GM21619 (cell line): ENCODE measurements around the gene UBE2D1.

Source experiments
- ATAC-seq: cut with Tn5 transposase; IDR thresholded peaks from one replicate; pipeline ENCODE4 v1.9.1; 2021; ENCODE audit not compliant: unreplicated experiment

UBE2D1 gene

DNA sequence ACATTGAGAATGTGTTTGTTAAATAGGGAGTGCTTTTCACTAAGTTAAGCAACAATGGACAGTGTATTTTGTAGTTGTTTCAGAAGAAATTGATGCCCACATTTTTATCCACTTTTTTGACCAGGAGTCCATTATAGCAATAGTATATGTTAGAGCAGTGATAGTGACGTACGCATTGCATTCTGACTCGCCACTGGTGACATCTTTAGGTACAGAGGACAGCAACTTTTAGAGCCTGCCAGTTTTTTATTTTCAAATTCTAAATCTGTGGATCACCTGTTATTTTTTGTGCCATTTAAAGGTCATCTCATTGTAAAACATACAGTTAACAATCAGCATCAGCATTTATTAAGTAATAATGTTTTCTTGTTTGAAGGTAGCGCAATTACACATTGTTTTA, 1.4 kb downstream of the UBE2D1 start:
- no peak for ATAC-seq

DNA sequence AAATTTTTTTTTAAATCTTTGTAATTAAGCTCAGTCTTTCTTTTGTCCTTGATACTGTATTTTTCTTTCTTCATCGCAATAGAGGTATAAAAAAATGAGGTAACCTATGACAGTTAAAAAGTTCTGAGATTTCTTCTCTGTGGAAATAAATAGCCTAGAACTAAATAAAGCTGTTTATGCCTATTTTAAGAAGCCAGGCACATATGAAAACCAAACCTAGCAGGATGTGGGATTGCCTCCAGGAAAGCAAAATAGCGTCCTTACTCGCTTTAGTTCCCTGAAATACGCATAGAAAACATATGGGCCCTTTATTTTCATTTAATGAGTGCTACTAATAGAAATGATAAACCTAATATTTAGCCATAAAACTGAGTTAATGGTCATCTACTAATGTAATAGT, 6.6 kb downstream of the UBE2D1 start:
- ATAC-seq = no peak

DNA sequence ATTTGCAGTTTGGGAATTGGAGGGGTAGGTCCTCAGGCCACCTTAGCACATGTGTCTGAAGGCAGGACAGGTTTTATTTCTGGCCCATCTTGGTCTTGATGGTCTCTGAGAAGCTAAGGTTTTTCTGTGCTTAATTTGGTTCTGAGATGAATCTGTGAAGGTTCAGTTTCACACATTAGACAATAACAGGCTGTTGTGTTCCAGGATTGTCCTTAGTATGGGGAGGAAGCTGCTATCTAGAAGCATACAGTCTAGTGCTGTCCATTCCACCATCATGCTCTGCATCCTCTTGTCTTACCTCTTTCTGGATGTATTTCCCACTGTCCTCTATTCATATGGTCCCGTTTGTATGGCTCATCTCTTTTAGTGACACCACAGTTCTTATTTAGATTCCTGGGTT, 7.1 kb downstream of the UBE2D1 start:
- ATAC-seq = peak; percentile 52

DNA sequence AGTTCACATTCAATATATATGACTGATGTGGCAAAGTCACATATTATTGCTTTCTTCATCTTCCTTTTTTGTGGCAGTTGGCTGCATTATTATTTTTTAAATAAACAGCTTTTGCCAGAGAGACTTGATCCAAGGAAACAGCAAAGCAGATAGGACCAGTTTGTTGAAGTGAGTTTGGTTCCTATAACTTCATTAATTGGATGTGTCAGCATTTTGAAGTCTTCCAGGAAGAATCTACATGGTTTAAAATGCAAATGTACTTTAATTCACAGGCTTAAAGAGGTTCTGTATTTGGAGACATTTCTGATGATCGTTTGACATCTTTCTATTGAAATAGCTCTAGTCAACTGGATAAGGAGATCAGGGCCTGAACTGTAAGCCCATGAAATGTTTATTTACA, 13.2 kb downstream of the UBE2D1 start:
- no peak for ATAC-seq

DNA sequence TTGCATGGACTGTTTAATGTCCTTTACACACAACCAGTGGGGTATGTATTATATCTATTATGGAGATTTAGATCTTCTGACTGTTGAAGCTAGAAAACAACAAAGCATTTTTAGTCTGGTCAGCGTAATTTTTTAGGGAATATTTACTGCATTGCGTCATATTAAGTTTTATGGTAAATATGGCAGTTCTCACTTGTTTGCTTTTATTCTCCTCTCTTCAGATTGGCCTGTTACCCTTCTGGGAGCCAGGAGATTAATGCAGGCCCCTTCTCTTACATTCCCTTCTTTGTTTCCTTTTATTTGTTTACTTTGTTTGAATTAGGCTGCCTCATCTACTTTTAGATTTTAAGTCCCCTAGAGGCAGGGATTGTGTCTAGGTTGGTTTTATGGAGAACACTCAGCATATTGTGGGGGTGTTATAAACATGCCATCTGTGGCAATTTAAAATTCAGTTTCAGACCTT, 13.8 kb downstream of the UBE2D1 start:
- ATAC-seq = no peak

DNA sequence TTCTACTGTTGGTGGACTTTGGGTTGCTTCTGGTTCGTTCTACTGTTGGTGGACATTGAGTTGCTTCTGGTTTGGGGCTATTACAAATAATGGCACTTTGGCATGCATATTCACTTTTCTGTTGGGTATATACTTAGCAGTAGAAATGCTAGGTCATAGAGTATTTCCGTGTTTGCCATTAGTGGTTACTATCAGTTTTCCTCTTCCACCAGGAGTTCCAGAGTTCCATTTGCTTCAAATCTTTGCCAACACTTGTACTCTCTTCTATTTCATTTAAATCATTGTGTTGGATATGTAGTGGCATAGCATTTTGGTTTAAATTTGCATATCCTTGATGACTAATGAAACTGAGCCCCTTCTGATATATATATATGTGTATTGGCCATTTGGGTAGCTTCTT, 15.2 kb downstream of the UBE2D1 start:
- no peak for ATAC-seq

DNA sequence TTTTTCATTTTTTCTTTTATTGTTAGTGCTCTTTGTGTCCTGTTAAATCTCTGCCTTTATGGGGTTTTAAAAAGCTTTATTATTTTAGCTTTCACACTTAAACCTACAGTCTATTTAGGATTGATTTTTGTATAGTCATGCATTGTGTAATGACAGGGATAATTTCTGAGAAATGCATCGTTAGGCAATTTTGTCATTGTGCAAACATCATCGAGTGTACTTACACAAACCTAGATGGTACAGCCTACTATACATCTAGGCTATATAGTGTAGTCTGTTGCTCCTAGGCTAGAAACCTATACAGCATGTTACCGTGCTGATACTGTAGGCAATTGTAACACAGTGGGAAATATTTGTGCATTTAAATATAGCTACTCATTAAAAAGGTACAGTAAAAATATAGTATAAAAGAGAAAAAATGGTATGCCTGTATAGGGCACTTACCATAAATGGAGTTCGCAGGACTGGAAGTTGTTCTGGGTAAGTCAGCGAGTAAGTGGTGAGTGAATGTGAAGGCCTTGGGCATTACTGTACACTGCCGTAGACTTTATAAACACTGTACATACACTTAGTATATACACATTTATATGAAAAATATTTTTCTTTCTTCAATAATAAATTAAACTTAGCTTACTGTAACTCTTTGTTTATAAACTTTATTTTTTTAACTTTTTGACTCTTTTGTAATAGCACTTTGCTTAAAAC, 16.0 kb downstream of the UBE2D1 start:
- no peak for ATAC-seq

DNA sequence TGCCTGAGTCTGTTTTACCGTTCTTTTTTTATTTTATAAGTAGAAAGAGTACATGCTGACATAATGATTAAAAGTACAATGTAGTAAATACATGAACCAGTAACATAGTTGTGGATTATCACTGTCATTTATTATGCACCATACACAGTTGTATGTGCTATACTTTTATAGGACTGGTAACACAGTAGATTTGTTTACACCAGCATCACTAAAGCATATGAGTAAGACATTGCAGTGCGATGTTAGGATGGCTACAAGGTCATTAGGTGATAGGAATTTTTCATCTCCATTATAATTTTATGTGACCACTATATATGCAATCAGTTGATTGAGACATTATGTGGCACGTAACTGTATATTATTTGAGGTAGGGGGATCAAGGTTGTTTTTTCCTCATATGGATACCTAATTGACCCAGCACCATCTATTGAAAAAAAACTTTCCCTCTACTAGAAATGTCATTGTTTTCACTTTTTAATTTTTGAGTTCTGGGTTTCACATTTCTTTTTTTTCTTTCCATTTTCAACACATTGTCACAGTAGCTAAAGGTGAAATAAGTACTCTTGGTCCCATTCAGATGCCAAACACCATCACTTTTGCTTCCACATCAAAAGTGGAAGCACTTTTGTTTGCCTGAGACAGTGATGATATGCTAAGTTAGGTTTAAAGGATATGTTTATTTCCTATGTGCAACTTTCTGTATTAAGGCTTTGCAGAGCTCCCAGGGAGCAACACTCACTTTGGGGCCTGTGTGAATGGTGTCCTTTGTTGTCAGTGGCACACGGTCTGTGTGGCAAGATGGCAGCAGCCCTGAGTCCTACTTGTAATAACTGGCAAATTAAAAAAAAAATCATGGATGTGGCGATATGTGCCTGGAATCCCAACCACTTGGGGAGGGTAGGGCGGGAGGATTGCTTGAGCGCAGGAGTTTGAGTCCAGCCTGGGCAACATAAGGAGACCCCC, 17.1 kb downstream of the UBE2D1 start:
- no peak for ATAC-seq

DNA sequence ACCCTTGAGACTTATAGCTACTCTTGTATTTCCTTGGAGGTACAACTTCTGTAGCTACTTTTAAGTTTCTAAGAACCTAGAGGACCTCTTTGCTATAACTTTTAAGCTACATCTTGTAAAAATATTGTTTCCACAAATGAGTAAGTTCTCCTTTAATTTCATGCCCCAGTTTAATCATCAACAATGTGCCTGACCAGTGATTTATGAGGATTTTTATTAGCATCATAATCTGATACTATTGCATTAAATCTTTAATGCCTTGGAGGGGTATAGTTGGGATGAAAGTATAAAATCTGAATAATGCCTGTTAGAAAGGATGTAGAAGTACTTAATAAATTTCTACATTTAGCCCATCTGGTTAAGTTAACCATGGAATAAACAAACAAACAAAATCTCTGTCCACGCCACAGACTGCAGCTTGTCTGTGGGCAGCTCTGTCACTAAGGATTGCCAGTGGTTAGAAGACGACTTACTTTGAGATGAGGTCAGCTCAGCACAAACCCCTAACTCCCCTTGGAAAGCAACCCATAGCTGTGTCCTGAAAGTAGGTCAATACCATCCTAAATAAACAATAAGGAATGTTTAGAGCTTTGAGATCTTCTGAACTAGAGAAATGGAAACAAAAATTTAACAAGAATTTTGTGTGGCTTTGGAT, 18.3 kb downstream of the UBE2D1 start:
- no peak for ATAC-seq

DNA sequence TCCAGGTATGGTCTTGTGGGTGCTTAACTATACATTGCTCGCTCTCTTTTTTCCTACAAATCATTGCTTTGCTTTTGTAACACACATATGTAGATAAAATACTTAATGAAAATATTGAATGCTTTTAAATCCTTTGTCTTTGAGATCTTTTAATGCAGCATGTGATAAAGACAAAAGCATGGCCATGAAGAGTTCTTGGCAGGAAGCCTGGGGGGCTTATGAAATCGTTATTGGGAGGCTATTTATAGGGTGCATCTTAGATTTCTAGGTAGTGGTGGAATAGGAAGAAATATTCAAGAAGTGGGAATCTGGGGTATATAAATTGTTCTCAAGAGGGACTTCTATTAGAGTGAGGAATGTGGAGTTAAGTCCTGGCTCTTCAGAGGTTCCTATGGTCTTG, 21.9 kb downstream of the UBE2D1 start:
- no peak for ATAC-seq

DNA sequence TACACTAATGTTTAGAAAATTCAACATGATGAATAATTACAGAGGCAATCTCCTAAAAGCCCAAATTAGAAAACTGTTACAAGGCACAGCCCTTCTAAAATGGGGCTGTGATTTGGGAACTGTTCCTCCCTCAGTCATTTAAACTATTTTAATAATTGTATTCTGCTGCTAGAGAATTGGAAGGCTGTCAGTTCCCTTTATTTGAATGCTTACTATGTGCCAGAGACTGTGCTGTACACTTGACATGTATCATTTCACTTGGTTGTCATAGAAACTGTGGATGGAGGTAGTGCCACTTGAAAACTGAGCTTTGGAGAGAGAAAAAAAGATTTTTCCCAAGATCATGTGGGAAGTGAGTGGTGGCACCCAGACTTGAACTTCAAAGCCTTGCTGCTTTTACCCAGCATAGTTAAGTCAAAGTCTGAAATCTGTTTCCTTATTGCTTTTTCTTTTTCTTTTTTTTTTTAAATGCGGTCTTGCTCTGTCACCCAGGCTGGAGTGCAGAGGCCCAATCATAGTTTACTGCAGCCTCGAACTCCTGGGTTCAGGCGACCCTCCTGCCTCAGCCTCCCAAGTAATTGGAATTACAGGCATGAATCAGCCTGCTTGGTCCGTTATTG, 23.6 kb downstream of the UBE2D1 start:
- no peak for ATAC-seq

DNA sequence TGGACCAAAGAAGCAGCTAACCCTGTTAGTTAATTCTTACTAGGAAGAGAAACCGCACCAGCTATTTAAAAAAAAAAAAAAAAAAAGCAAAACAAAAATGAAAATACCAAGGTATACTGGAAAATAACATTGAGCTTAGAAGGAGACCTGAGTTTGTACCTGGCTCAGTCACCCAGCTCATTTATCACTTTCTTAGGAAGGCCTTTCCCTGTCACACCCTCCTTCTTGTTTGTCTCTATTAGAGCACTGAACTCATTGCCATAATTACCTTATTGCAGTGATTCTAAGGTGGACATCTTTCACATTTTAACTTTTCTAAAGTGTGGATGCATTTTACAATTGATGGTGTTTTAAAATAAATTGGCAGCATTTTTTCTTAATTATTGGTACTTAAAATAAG, 24.1 kb downstream of the UBE2D1 start:
- no peak for ATAC-seq

DNA sequence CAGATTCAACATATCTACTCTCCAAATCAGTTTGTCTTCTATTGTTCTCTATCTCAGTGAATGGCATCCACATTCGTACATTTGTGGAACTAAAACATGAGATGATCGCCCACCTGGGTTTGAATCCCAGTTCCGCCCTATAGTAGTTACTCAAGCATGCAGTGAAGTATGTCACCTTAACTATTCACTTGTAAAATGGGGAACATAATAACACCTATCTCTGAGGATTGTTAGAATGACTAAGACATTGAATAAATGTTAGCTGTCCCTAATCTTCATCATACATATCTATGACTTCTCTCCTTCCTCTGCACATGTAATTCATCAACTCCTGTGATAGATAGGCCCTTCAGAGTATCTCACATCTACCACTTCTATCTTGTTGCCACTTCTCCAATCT, 24.7 kb downstream of the UBE2D1 start:
- no peak for ATAC-seq

DNA sequence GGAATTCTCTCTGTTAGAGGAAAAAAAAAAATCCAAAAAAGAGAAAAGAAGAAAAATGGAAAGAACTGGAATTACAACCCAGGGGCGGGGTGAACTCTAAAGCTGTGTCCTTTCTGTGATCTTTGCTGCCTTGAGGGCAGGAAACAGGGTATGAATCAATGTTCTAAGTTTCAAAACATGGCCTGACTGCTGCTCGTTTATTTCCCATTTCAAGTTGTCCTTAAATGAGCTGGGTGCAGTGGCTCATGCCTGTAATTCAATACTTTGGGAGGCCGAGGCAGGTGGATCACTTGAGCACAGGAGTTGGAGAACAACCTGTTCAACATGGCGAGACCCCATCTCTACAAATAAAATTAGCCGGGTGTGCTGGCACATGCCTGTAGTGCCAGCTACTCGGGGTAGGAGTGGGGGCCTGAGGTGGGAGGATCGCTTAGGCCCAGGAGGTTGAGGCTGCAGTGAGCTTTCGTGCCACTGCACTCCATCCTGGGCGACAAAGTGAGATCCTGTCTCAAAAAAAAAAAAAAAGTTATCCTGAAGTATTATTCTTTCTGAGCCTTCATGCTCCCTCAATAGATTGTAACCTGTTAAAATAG, 25.7 kb downstream of the UBE2D1 start:
- no peak for ATAC-seq

DNA sequence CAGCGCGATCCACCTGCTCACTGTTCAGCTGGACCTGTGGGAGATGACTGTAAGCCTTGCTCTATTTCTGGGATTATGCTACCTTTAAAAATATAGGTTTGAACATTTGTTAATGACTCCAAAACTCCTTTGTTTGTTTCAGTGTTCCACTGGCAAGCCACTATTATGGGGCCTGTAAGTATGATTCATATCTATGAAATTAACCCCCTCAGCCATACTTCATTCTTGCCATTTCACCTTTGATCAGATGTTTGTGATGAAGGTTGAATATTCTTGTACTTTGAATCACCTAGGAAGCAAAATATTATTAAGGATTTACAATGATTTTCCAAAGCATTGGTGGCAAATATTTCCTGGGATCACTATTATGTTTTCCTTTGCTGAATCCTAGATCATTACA, 26.5 kb downstream of the UBE2D1 start:
- ATAC-seq = no peak

DNA sequence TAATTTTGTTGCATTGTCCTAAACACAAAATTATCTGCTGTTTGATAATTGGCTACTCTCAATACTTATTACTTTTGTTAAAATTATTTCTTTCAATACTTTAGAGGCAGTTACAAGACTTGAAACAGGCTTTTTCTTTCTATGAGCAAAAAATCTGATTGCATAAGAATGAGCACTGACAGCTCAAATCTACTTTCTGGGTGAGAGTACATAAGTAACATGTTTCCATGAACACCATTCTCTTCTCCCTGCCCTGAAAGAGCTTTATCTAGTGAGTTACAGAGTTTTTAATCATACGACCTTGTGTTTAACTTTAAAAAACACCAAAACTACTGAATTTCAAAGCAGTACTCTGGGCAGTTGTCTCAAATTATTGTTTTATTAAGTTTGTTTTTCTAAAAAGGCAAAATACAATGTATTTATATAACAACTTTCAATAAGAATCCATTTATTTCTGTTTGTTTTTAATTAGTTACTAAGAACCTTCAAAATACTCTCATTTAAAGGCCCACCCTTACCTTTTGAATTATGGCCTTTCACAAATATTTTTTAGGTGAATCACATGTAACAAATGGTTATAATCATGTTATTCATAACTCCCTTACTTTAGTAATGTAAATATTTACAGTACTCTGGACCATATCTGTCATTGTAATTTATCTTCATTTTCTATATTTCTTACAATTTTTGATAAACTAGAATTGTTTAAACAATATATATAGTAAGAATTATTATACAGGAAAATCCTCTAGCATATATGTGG, 27.4 kb downstream of the UBE2D1 start:
- no peak for ATAC-seq

DNA sequence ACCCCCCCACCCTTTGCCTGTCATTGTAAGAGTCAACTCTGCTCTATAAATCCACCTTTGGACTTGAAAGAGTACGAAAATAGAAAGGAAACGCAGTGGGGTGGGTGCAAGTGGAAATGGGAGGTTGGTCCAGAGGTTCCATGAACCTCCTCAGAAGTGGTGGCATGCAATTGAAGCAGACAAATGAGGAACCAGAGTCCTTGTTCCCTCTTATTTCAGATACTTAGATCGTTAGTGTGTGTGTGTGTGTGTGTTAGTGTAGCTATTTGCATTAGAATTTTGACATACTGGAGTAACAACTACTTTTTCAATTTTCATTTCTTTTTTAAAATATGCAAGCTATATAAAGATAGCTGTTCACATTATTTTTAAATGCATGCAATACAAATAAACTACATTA, 32.3 kb downstream of the UBE2D1 start:
- ATAC-seq = no peak

DNA sequence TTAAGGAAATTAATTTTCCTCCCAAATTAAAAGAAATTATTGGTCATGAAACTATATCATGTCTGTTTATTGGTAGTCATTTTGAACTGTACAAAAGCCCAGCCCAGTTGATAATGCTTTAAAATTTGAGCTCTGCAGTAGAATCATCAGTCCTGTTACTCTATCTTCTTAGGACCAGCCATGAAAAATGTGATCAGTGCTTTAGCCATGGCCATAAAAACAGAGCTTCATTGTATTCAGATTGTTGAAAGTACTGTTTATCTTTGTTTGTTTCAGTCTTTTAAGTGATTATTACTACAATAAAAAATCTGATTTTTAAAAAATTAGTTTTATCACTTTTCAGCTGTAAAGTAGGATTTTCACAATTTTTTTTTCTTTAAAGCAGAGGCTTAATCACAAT, 36.7 kb downstream of the UBE2D1 start:
- no peak for ATAC-seq

DNA sequence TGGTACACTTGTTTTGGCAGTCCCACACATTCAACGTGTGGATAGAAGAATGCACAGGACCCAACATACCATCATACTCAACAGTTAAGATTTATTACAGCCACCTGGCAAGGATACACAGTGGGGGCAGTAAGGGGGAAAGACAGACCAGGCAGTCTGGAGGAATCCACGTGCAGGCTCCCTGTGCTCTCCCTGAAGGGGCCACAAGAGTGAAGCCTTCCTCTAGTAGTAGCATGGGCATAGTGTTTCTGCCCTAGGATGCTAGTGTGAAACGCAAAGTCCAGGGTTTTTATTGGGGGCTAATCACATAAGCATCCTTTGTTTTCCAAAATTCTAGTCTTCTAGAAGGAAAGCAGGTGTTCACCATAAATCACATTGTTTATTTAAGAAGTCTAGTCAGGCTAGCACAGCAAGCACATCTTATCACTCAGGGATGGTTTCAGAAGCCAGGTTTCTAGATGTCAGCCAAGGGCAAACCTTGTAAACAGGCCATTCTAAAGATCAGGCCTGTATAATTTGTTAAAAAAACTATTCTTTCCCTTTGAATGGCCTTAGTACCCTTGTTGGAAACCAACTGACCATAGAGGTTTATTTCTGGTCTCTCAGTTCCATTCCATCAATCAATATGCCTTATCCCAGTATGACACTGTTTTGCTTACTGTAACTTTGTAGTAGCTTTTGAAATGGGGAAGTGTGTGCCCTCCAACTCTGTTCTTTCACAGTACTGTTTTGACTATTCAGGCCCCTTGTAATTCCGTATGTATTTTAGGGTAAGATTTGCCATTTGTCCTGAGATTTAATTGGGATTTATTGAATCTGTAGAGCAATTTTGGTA, 38.0 kb downstream of the UBE2D1 start:
- peak; percentile 57 for ATAC-seq
